ENCODE data around the gene FGF14.

The FGF14 gene

DNA sequence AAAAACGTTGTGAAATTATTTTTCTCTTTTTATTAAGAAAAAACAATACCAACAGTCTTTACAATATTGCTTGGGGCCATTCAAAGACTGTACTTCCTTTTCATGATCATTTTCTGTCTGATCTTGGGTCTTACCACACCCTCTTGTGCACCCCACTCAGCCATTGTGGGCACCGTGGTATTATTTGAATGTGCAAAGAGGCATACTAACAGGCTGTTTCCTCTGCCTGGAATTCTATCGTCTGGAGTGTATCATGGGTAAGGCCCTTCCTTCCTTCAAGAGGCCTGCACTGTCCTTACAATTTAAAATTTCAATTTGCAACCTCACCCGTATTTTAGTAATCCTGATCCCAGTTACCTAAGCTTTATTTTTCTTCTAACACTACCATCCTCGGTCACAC is 76.5 kb downstream of the FGF14 start:
- no peaks in the 10 kb centered on the region for H3K9me3 ChIP-seq (ENCODE audit: control extremely low read depth in 1 of 5, control insufficient read depth in 4 of 5, insufficient read depth in 2 of 5, low read depth in 1 of 5, low read length in 4 of 5)
- WGBS (ENCODE audit: insufficient coverage), result 33% methylated on average over 1 of the region's 5 CpGs
- CTCF ChIA-PET, result no interaction called here
- POLR2A ChIA-PET, result no interaction called here
- H3K4me1 ChIP-seq (ENCODE audit: control extremely low read depth in 1 of 4, control insufficient read depth in 4 of 4, insufficient read depth in 4 of 4, low read length in 3 of 4), result no peaks in the 10 kb centered on the region
- H3K4me3 ChIP-seq (ENCODE audit: control insufficient read depth in 1 of 7, extremely low read depth in 1 of 7, insufficient read depth in 4 of 7, low read depth in 2 of 7, low read length in 6 of 7), result no peak overlapping the region
- H3K27me3 ChIP-seq (replicated peaks in 2 of 5; ENCODE audit: control insufficient read depth in 4 of 5, insufficient read depth in 5 of 5, low read length in 4 of 5), result no peaks in the 10 kb centered on the region
- DNase-seq, result no peak
- no peak overlapping the region for H3K27ac ChIP-seq (ENCODE audit: insufficient read depth in 1 of 2, low read depth in 1 of 2, low read length in 2 of 2, poor library complexity in 1 of 2, severe bottlenecking in 2 of 2)
- no peaks in the 10 kb centered on the region for H3K36me3 ChIP-seq (ENCODE audit: control insufficient read depth in 4 of 4, insufficient read depth in 4 of 4, low read length in 3 of 4)

DNA sequence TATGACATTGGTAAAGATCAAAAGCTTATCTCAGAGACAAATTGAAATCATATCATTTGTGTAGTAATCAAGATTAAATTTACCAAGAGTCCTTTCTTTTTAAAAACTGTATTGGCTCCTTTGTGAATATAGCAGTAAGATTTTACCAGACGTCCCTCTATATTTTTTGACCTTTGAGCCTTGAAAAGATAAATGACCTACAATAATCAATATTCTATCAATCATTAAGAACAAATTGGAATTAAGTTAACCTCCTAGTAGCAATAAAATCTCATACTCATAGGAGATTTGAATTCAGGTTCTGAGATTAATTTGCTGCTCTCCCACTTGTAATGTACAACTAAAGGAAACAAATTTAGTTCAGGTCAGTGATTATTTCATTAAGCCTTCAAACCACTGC is 78.3 kb downstream of the FGF14 start:
- Histone ChIP-seq H3K27ac (ENCODE audit: insufficient read depth in 1 of 2, low read depth in 1 of 2, low read length in 2 of 2, poor library complexity in 1 of 2, severe bottlenecking in 2 of 2) (no peak overlapping the region), H3K4me3 (ENCODE audit: control insufficient read depth in 1 of 7, extremely low read depth in 1 of 7, insufficient read depth in 4 of 7, low read depth in 2 of 7, low read length in 6 of 7) (no peak overlapping the region), H3K27me3 (replicated peaks in 2 of 5; ENCODE audit: control insufficient read depth in 4 of 5, insufficient read depth in 5 of 5, low read length in 4 of 5) (no peaks in the 10 kb centered on the region), H3K9me3 (ENCODE audit: control extremely low read depth in 1 of 5, control insufficient read depth in 4 of 5, insufficient read depth in 2 of 5, low read depth in 1 of 5, low read length in 4 of 5) (no peaks in the 10 kb centered on the region), H3K36me3 (ENCODE audit: control insufficient read depth in 4 of 4, insufficient read depth in 4 of 4, low read length in 3 of 4) (no peaks in the 10 kb centered on the region), H3K4me1 (ENCODE audit: control extremely low read depth in 1 of 4, control insufficient read depth in 4 of 4, insufficient read depth in 4 of 4, low read length in 3 of 4) (no peaks in the 10 kb centered on the region)
- POLR2A ChIA-PET, result no interaction called here
- CTCF ChIA-PET, result interaction anchor here (1.4 kb wide), 1 partner anchor 12 kb away, joined by 3 read pairs; no protein-coding TSS in a partner anchor
- WGBS (ENCODE audit: insufficient coverage), result no CpG with 5 or more reads among the region's 1 CpG
- no peak for DNase-seq

DNA sequence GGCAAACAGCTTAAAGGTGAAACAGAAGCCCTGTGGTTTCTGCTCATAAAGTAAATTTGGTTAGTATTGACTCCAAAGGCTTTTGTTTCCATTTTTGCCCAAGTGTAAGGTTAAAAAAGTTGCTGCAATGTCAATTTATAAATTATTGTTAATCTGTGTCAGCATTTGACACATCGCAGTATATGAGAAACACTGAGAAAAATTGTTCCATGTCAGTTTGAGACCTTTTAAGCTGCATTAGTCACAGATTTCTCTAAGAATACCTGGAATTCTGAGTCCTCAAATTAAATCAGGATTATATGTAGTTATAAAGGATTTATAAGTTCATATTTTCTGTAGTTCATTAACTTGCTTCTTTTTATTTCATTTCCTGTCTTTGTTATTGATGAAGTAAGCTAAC is 78.8 kb downstream of the FGF14 start:
- POLR2A ChIA-PET, result no interaction called here
- Histone ChIP-seq H3K27ac (ENCODE audit: insufficient read depth in 1 of 2, low read depth in 1 of 2, low read length in 2 of 2, poor library complexity in 1 of 2, severe bottlenecking in 2 of 2) (no peak overlapping the region), H3K4me1 (ENCODE audit: control extremely low read depth in 1 of 4, control insufficient read depth in 4 of 4, insufficient read depth in 4 of 4, low read length in 3 of 4) (no peaks in the 10 kb centered on the region), H3K36me3 (ENCODE audit: control insufficient read depth in 4 of 4, insufficient read depth in 4 of 4, low read length in 3 of 4) (no peaks in the 10 kb centered on the region), H3K27me3 (replicated peaks in 2 of 5; ENCODE audit: control insufficient read depth in 4 of 5, insufficient read depth in 5 of 5, low read length in 4 of 5) (no peaks in the 10 kb centered on the region), H3K4me3 (ENCODE audit: control insufficient read depth in 1 of 7, extremely low read depth in 1 of 7, insufficient read depth in 4 of 7, low read depth in 2 of 7, low read length in 6 of 7) (no peak overlapping the region), H3K9me3 (ENCODE audit: control extremely low read depth in 1 of 5, control insufficient read depth in 4 of 5, insufficient read depth in 2 of 5, low read depth in 1 of 5, low read length in 4 of 5) (no peaks in the 10 kb centered on the region)
- DNase-seq, result no peak
- WGBS (ENCODE audit: insufficient coverage), result no CpG with 5 or more reads among the region's 1 CpG
- CTCF ChIA-PET, result interaction anchor here (0.6 to 1.4 kb wide), 2 partner anchors 11 to 28 kb away, joined by 3 read pairs; no protein-coding TSS in a partner anchor

DNA sequence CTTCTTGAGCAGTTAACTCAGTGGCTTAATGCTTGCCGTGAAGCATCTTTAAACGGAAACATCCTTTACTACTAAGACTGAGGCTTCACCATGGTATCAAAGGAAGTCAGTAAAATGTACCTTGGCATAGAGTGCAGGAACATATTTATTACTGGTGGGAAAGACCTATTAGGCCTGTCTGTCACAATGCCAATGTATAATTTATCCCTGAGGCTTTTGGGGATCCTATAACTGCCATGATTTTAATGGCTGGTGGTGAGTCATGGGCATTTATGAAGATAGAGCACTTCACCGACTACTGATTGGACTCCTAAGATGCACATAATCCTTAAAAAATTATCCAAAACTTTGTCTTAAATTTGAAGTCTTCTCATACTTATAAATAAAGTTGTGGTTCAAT is 79.6 kb downstream of the FGF14 start:
- 100% methylated on average over 1 of the region's 3 CpGs for WGBS (ENCODE audit: insufficient coverage)
- H3K9me3 ChIP-seq (ENCODE audit: control extremely low read depth in 1 of 5, control insufficient read depth in 4 of 5, insufficient read depth in 2 of 5, low read depth in 1 of 5, low read length in 4 of 5), result no peaks in the 10 kb centered on the region
- ChIA-PET POLR2A (no interaction called here), CTCF (interaction anchor here (1.4 kb wide), 1 partner anchor 10 kb away, joined by 3 read pairs; no protein-coding TSS in a partner anchor)
- no peaks in the 10 kb centered on the region for H3K36me3 ChIP-seq (ENCODE audit: control insufficient read depth in 4 of 4, insufficient read depth in 4 of 4, low read length in 3 of 4)
- no peak overlapping the region for H3K27ac ChIP-seq (ENCODE audit: insufficient read depth in 1 of 2, low read depth in 1 of 2, low read length in 2 of 2, poor library complexity in 1 of 2, severe bottlenecking in 2 of 2)
- no peak overlapping the region for H3K4me3 ChIP-seq (ENCODE audit: control insufficient read depth in 1 of 7, extremely low read depth in 1 of 7, insufficient read depth in 4 of 7, low read depth in 2 of 7, low read length in 6 of 7)
- no peaks in the 10 kb centered on the region for H3K4me1 ChIP-seq (ENCODE audit: control extremely low read depth in 1 of 4, control insufficient read depth in 4 of 4, insufficient read depth in 4 of 4, low read length in 3 of 4)
- H3K27me3 ChIP-seq (replicated peaks in 2 of 5; ENCODE audit: control insufficient read depth in 4 of 5, insufficient read depth in 5 of 5, low read length in 4 of 5), result no peaks in the 10 kb centered on the region
- DNase-seq, result no peak

DNA sequence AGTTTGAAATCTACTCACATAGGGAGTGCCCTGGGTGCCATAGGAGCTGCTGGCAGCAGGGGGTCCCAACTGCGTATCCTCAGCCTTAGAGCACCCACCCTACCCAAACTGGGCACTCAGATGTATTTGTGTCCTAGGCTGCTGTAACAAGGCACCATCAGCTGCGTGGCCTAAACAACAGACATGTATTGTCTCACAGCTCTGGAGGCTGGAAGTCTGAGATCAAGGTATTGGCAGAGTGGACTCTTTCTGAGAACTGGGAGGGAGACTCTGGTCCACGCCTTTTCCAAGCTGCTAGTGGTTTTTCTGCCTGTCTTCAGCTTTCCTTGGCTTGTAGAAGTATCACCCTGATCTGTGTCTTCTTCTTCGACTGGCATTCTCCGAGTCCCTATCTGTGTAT is 83.6 kb downstream of the FGF14 start:
- WGBS (ENCODE audit: insufficient coverage), result 93% methylated on average over 5 of the region's 5 CpGs
- no peaks in the 10 kb centered on the region for H3K36me3 ChIP-seq (ENCODE audit: control insufficient read depth in 4 of 4, insufficient read depth in 4 of 4, low read length in 3 of 4)
- ChIA-PET POLR2A (no interaction called here), CTCF (no interaction called here)
- DNase-seq, result no peak
- no peaks in the 10 kb centered on the region for H3K27me3 ChIP-seq (replicated peaks in 2 of 5; ENCODE audit: control insufficient read depth in 4 of 5, insufficient read depth in 5 of 5, low read length in 4 of 5)
- H3K4me1 ChIP-seq (ENCODE audit: control extremely low read depth in 1 of 4, control insufficient read depth in 4 of 4, insufficient read depth in 4 of 4, low read length in 3 of 4), result no peaks in the 10 kb centered on the region
- H3K27ac ChIP-seq (ENCODE audit: insufficient read depth in 1 of 2, low read depth in 1 of 2, low read length in 2 of 2, poor library complexity in 1 of 2, severe bottlenecking in 2 of 2), result no peak overlapping the region
- no peaks in the 10 kb centered on the region for H3K9me3 ChIP-seq (ENCODE audit: control extremely low read depth in 1 of 5, control insufficient read depth in 4 of 5, insufficient read depth in 2 of 5, low read depth in 1 of 5, low read length in 4 of 5)
- no peak overlapping the region for H3K4me3 ChIP-seq (ENCODE audit: control insufficient read depth in 1 of 7, extremely low read depth in 1 of 7, insufficient read depth in 4 of 7, low read depth in 2 of 7, low read length in 6 of 7)

DNA sequence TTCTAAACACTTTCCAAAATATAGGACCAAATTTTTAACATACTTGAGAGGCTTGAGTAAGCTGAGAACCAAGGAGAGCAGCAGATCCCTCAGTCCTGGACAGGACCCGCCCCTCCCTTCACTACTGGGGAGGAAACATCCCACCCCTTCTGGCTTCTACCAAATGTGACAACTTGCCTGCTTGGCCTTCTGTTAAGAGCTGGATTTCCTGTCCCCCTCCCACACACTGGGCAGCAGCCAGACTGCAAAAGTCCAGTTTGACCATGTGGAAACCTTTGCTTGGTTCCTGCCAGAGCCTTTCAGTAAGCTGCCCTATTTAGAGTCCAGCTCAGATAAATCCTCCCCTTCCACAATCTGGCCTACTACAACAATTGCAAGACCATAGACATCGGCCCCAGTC is 84.3 kb downstream of the FGF14 start:
- Histone ChIP-seq H3K27me3 (replicated peaks in 2 of 5; ENCODE audit: control insufficient read depth in 4 of 5, insufficient read depth in 5 of 5, low read length in 4 of 5) (no peaks in the 10 kb centered on the region), H3K27ac (ENCODE audit: insufficient read depth in 1 of 2, low read depth in 1 of 2, low read length in 2 of 2, poor library complexity in 1 of 2, severe bottlenecking in 2 of 2) (no peak overlapping the region), H3K9me3 (ENCODE audit: control extremely low read depth in 1 of 5, control insufficient read depth in 4 of 5, insufficient read depth in 2 of 5, low read depth in 1 of 5, low read length in 4 of 5) (no peaks in the 10 kb centered on the region), H3K36me3 (ENCODE audit: control insufficient read depth in 4 of 4, insufficient read depth in 4 of 4, low read length in 3 of 4) (no peaks in the 10 kb centered on the region), H3K4me3 (ENCODE audit: control insufficient read depth in 1 of 7, extremely low read depth in 1 of 7, insufficient read depth in 4 of 7, low read depth in 2 of 7, low read length in 6 of 7) (no peak overlapping the region), H3K4me1 (ENCODE audit: control extremely low read depth in 1 of 4, control insufficient read depth in 4 of 4, insufficient read depth in 4 of 4, low read length in 3 of 4) (no peaks in the 10 kb centered on the region)
- ChIA-PET CTCF (no interaction called here), POLR2A (no interaction called here)
- DNase-seq, result no peak
- WGBS (ENCODE audit: insufficient coverage), result 71% methylated on average over 1 of the region's 2 CpGs

DNA sequence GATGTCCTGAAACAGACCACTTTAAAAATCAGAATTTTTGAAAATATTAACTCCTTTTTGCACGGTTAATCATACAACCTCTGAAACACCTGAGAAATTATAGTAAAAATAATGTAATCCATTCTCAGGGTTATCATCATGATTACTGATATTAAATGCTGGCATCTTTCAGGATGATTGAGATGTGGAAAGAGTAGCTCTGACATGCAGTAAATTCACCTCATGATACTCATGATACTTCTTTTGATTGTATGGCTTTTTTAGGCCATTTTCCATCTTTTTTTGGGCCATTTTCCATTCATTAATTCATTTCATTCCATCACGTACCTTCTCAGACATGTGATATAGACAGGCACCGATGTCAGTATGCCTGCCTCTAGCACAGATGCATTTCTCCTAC is 85.1 kb downstream of the FGF14 start:
- WGBS (ENCODE audit: insufficient coverage), result 100% methylated on average over 1 of the region's 3 CpGs

More for the DNA sequence above, 85.1 kb downstream of the FGF14 start:
- CTCF ChIA-PET, result no interaction called here
- H3K27me3 ChIP-seq (replicated peaks in 2 of 5; ENCODE audit: control insufficient read depth in 4 of 5, insufficient read depth in 5 of 5, low read length in 4 of 5), result no peaks in the 10 kb centered on the region
- POLR2A ChIA-PET, result no interaction called here
- H3K4me3 ChIP-seq (ENCODE audit: control insufficient read depth in 1 of 7, extremely low read depth in 1 of 7, insufficient read depth in 4 of 7, low read depth in 2 of 7, low read length in 6 of 7), result no peak overlapping the region
- no peaks in the 10 kb centered on the region for H3K9me3 ChIP-seq (ENCODE audit: control extremely low read depth in 1 of 5, control insufficient read depth in 4 of 5, insufficient read depth in 2 of 5, low read depth in 1 of 5, low read length in 4 of 5)
- no peaks in the 10 kb centered on the region for H3K36me3 ChIP-seq (ENCODE audit: control insufficient read depth in 4 of 4, insufficient read depth in 4 of 4, low read length in 3 of 4)
- no peak overlapping the region for H3K27ac ChIP-seq (ENCODE audit: insufficient read depth in 1 of 2, low read depth in 1 of 2, low read length in 2 of 2, poor library complexity in 1 of 2, severe bottlenecking in 2 of 2)
- no peaks in the 10 kb centered on the region for H3K4me1 ChIP-seq (ENCODE audit: control extremely low read depth in 1 of 4, control insufficient read depth in 4 of 4, insufficient read depth in 4 of 4, low read length in 3 of 4)
- DNase-seq, result no peak
